H9 (cell line): ENCODE data around the gene C12orf75. TPM values are rescaled to one million over a fixed set of nuclear protein-coding genes. Genes with fewer than 3 reads are reported as not detected.

Experiments used
- DNase-seq: peaks from one replicate; pipeline ENCODE4 v3.0.0-alpha.2; 2017
- H2AFZ ChIP-seq: one replicate; pipeline ENCODE4 v1.6.1; 2013; ENCODE audit warnings: mild to moderate bottlenecking, low read length, control low read depth, moderate library complexity
- H2AK5ac ChIP-seq: 2 replicates; pipeline ENCODE4 v1.6.1; 2013; ENCODE audit warnings: low read length, control low read depth, mixed read lengths; ENCODE audit not compliant: insufficient read length
- H2BK120ac ChIP-seq: one replicate; pipeline ENCODE4 v1.6.1; 2013; ENCODE audit warnings: low read depth, mild to moderate bottlenecking, low read length, control low read depth, inconsistent platforms; ENCODE audit not compliant: poor library complexity, severe bottlenecking
- H2BK12ac ChIP-seq: 2 replicates; pipeline ENCODE4 v1.6.1; 2013; ENCODE audit warnings: low read length, control low read depth, mixed read lengths, low read depth; ENCODE audit not compliant: insufficient read length
- H2BK15ac ChIP-seq: 2 replicates; pipeline ENCODE4 v1.6.1; 2013; ENCODE audit warnings: low read depth, low read length, control low read depth
- H2BK20ac ChIP-seq: one replicate; pipeline ENCODE4 v1.6.1; 2013; ENCODE audit warnings: low read depth, mild to moderate bottlenecking, low read length, control low read depth, inconsistent platforms; ENCODE audit not compliant: poor library complexity, severe bottlenecking
- H2BK5ac ChIP-seq: 2 replicates; pipeline ENCODE4 v1.6.1; 2013; ENCODE audit warnings: low read length, control low read depth, mixed read lengths; ENCODE audit not compliant: insufficient read length
- H3K14ac ChIP-seq: 2 replicates; pipeline ENCODE4 v1.6.1; 2013; ENCODE audit warnings: low read length, control low read depth; ENCODE audit not compliant: insufficient read depth
- H3K18ac ChIP-seq: 2 replicates; pipeline ENCODE4 v1.6.1; 2013; ENCODE audit warnings: low read depth, mild to moderate bottlenecking, mixed read lengths, low read length, control low read depth; ENCODE audit not compliant: insufficient read length
- H3K23ac ChIP-seq: 2 replicates; pipeline ENCODE4 v1.6.1; 2013; ENCODE audit warnings: low read length, control low read depth, mixed read lengths, low read depth; ENCODE audit not compliant: insufficient read length
- H3K23me2 ChIP-seq: 2 replicates; pipeline ENCODE4 v1.6.1; 2013; ENCODE audit warnings: low read depth, mild to moderate bottlenecking, mixed read lengths, low read length, control low read depth; ENCODE audit not compliant: insufficient read length, poor library complexity, severe bottlenecking
- H3K27ac ChIP-seq: 2 replicates; pipeline ENCODE4 v1.5.1; 2013; ENCODE audit warnings: low read length, control low read depth, mixed read lengths, low read depth; ENCODE audit not compliant: insufficient read length
- H3K27me3 ChIP-seq: 2 replicates; pipeline ENCODE4 v1.6.1; 2013; ENCODE audit warnings: low read length, control low read depth, inconsistent platforms; ENCODE audit not compliant: insufficient read depth
- H3K4ac ChIP-seq: 2 replicates; pipeline ENCODE4 v1.6.1; 2013; ENCODE audit warnings: low read depth, mild to moderate bottlenecking, control low read depth, inconsistent platforms, low read length, moderate library complexity
- H3K4me1 ChIP-seq: 2 replicates; pipeline ENCODE4 v1.6.1; 2013; ENCODE audit warnings: low read length, control low read depth, inconsistent platforms; ENCODE audit not compliant: insufficient read depth
- H3K4me2 ChIP-seq: 2 replicates; pipeline ENCODE4 v1.6.1; 2013; ENCODE audit warnings: low read length, control low read depth, mixed read lengths; ENCODE audit not compliant: insufficient read length, insufficient read depth
- H3K56ac ChIP-seq: 2 replicates; pipeline ENCODE4 v1.6.1; 2013; ENCODE audit warnings: low read depth, mild to moderate bottlenecking, mixed read lengths, low read length, control low read depth; ENCODE audit not compliant: insufficient read length
- H3K79me1 ChIP-seq: 2 replicates; pipeline ENCODE4 v1.6.1; 2013; ENCODE audit warnings: low read depth, mild to moderate bottlenecking, moderate library complexity, low read length, control low read depth, inconsistent platforms; ENCODE audit not compliant: insufficient read depth, poor library complexity, severe bottlenecking
- H3K79me2 ChIP-seq: 2 replicates; pipeline ENCODE4 v1.6.1; 2013; ENCODE audit warnings: low read length, control low read depth, inconsistent platforms; ENCODE audit not compliant: insufficient read depth
- H3K9ac ChIP-seq: 2 replicates; pipeline ENCODE4 v1.6.1; 2013; ENCODE audit warnings: low read length, control low read depth, mixed read lengths; ENCODE audit not compliant: insufficient read length; ENCODE audit errors: extremely low read depth
- H3K9me3 ChIP-seq: one replicate; pipeline ENCODE4 v1.6.1; 2013; ENCODE audit warnings: low read depth, low read length, inconsistent platforms; ENCODE audit not compliant: control insufficient read depth
- H3T11ph ChIP-seq: one replicate; pipeline ENCODE4 v1.6.1; 2013; ENCODE audit warnings: mild to moderate bottlenecking, low read length, control low read depth, inconsistent platforms
- H4K20me1 ChIP-seq: one replicate; pipeline ENCODE4 v1.6.1; 2013; ENCODE audit not compliant: control insufficient read depth, insufficient read length, insufficient read depth
- H4K5ac ChIP-seq: 2 replicates; pipeline ENCODE4 v1.6.1; 2013; ENCODE audit warnings: low read depth, mild to moderate bottlenecking, mixed read lengths, low read length, control low read depth; ENCODE audit not compliant: insufficient read length
- H4K8ac ChIP-seq: replicated peaks from 2 replicates; pipeline ENCODE4 v1.6.1; 2013; ENCODE audit warnings: low read length, control low read depth, mixed read lengths, low read depth; ENCODE audit not compliant: insufficient read length
- H4K91ac ChIP-seq: 2 replicates; pipeline ENCODE4 v1.6.1; 2013; ENCODE audit warnings: low read depth, mild to moderate bottlenecking, moderate library complexity, mixed read lengths, low read length, control low read depth; ENCODE audit not compliant: insufficient read length
- H3K27ac Mint-ChIP-seq, 3 experiments: 2 replicates in 2 of 3; 3 replicates in 1 of 3; pipeline ENCODE4 v1.8.0; 2020 to 2021; ENCODE audit warnings: mixed read lengths in 3 of 3, mild to moderate bottlenecking in 1 of 3, moderate library complexity in 1 of 3
- H3K27me3 Mint-ChIP-seq: 2 replicates; pipeline ENCODE4 v1.8.0; 2021; ENCODE audit warnings: low read depth, mild to moderate bottlenecking, moderate library complexity, mixed read lengths
- H3K36me3 Mint-ChIP-seq, 3 experiments: 2 replicates in 2 of 3; 3 replicates in 1 of 3; pipeline ENCODE4 v1.8.0; 2020 to 2021; ENCODE audit warnings: low read depth in 3 of 3, mixed read lengths in 3 of 3; ENCODE audit not compliant: insufficient read depth in 1 of 3
- H3K4me1 Mint-ChIP-seq, 2 experiments: 2 replicates each; pipeline ENCODE4 v1.8.0; 2020; ENCODE audit warnings: mixed read lengths in 2 of 2
- H3K4me3 Mint-ChIP-seq, 2 experiments: 2 replicates in 1 of 2; 3 replicates in 1 of 2; pipeline ENCODE4 v1.8.0; 2020 to 2021; ENCODE audit warnings: mild to moderate bottlenecking in 2 of 2, mixed read lengths in 2 of 2, moderate library complexity in 1 of 2
- H3K9me3 Mint-ChIP-seq, 2 experiments: 2 replicates in 1 of 2; 3 replicates in 1 of 2; pipeline ENCODE4 v1.8.0; 2020; ENCODE audit warnings: mild to moderate bottlenecking in 2 of 2, mixed read lengths in 2 of 2, moderate library complexity in 1 of 2
- CTCF ChIP-seq: fragments of 200-600 bp; sonication (generic); conservative IDR thresholded peaks from 3 replicates; pipeline ENCODE4 v1.8.0; 2021; ENCODE audit warnings: antibody characterized with exemption, mild to moderate bottlenecking
- WGBS: extraction: QIAGEN DNeasy Blood & Tissue Kit; methylation state at CpG from one replicate; pipeline ENCODE4 v1.1.7; 2013; ENCODE audit warnings: missing lambda C conversion rate, low lambda C conversion rate, mixed read lengths; ENCODE audit not compliant: insufficient read length; ENCODE audit errors: extremely low coverage; 5-methylcytosine and 5-hydroxymethylcytosine counted together
- total RNA-seq: library from RNA; stranded (reverse); gene quantifications from 2 replicates; pipeline ENCODE4 v1.2.1, GENCODE V29; 2021

The C12orf75 gene
- total RNA-seq, 1 experiment from 2014 or later, result 37.9 TPM

- H3K4me1 ChIP-seq, result peaks cover 4% of the 10 kb centered on the region; the same call in 1 of the 2 replicates
- H4K20me1 ChIP-seq, result no peaks in the 10 kb centered on the region
- H3K79me2 ChIP-seq, result no peaks in the 10 kb centered on the region
- no peak overlapping the region for H3K4me3 Mint-ChIP-seq
- peaks cover 7% of the 10 kb centered on the region for H3K27me3 Mint-ChIP-seq
- WGBS, result no CpG with 5 or more reads among the region's 1 CpG
- no peak overlapping the region for H4K8ac ChIP-seq
- H3T11ph ChIP-seq, result no peak overlapping the region
- H2BK15ac ChIP-seq, result no peak overlapping the region
- H3K9me3 ChIP-seq, result no peaks in the 10 kb centered on the region
- no peak overlapping the region for H3K18ac ChIP-seq
- no peak for DNase-seq
- no peak overlapping the region for H3K14ac ChIP-seq
- no peaks in the 10 kb centered on the region for H3K27me3 ChIP-seq
- H3K9me3 Mint-ChIP-seq, result peaks cover 17 to 18% of the 10 kb centered on the region in 2 experiments
- H3K23ac ChIP-seq, result no peak overlapping the region
- H2AFZ ChIP-seq, result no peak overlapping the region
- H2BK120ac ChIP-seq, result no peak overlapping the region
- H2BK5ac ChIP-seq, result no peak overlapping the region
- peaks cover 6% of the 10 kb centered on the region for H3K79me1 ChIP-seq
- H2BK12ac ChIP-seq, result no peak overlapping the region
- H2BK20ac ChIP-seq, result no peak overlapping the region
- no peak overlapping the region for H3K56ac ChIP-seq
- H3K23me2 ChIP-seq, result no peaks in the 10 kb centered on the region
- peaks cover 26 to 37% of the 10 kb centered on the region in 2 experiments for H3K4me1 Mint-ChIP-seq
- H4K91ac ChIP-seq, result no peak overlapping the region
- no peak overlapping the region for H3K27ac Mint-ChIP-seq
- no peak for TF ChIP-seq CTCF
- no peak overlapping the region for H3K9ac ChIP-seq
- peaks cover 21 to 24% (median 23%) of the 10 kb centered on the region in 3 experiments for H3K36me3 Mint-ChIP-seq
- no peak overlapping the region for H3K4ac ChIP-seq
- no peak overlapping the region for H2AK5ac ChIP-seq
- H3K4me2 ChIP-seq, result no peak overlapping the region
- no peak overlapping the region for H3K27ac ChIP-seq
- no peak overlapping the region for H4K5ac ChIP-seq
These were observed 8.5 kb downstream of the C12orf75 start for GRCh38 chr12:105338966-105339365.
